Activated CD4-positive, alpha-beta T cell treated with anti-CD3 and anti-CD28 coated beads, Interleukin-10, Interleukin-2, amounts not matched to agents 100 ng/mL and 50 ng/mL, durations not matched to agents 16 hours and 8 hours (primary cell): ENCODE measurements around the gene UBE2Q1.

Experiments
- DNase-seq: peaks from one replicate; pipeline ENCODE4 v3.0.0-alpha.2; 2020

UBE2Q1 gene

DNA sequence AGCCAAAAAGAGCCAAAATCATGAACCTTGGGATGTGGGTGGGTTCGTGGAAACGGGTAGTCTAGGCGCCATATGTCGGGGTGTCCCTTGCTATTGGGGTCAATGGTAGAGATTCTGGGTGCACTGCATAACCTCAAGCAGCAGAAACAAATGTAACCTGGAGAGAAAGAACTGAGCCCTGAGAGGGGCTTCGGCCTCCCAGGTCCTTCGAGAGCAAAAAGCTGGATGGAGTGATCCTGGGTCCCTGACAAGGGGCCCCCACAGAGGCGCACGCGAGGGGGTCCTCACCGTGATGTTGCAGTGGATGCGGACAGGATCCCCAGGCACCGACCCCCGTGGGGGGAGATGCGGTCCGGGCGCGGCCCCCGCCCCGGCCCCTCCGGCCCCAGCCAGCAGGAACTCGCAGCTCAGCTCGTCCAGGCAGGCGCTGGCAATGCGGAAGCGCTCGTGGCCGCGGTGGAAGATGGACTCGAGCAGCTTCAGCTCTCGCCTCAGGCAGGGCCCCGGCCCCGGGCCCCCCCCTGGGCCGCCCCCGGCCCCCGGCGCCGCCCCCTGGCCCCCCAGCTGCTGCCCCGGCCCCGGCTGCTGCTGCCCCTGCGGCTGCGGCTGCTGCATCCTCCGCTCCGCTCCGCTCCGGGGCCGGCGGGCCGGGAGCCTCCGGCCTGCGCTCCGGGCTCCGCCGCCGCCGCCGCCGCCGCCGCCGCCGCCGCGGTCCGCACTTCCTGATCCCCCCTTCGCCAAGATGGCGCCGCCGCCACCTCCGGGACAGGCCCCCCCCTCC lies at the start of gene UBE2Q1:
Gene UBE2Q1 (minus strand): TSS at position 724 of the 781 bp plus-strand sequence. CDS start 109 bp downstream, at position 615.
- peak; percentile 26 for DNase-seq

DNA sequence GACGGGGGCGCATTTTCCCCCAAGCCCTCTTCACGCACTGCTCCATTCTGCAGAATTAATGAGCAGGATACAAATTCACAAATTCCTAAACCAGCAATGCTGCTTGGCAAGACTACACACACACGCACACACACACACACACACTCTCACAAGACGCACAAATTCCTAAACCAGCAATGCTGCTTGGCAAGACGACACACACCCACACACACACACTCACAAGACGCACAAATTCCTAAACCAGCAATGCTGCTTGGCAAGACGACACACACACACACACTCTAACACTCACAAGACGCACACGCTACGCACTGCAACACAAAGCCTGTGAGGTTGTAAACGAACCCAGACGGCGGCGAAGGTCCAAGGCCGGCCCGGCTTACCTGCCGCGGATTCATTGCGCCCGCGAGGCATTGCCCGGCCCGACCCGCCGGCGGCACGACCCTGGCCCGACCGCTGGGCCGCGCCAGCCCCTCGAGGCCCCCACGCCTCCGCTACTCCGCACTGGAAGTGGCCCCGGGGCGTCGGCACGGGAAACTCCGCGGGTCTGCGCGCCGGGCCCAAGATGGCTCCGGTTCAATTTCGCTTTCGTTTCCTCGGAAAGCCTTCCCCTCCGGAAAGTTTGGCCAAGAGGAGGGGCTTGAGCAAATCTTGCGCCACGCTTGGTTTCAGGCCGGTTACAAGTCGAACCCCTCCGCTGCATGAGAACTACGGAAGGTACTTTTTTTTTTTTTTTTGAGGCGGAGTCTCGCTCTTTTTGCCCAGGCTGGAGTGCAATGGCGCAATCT lies 49.3 kb upstream of the UBE2Q1 start, which contains the start of gene ADAR:
Gene ADAR (minus strand): TSS at position 578 of the 788 bp plus-strand sequence. CDS start 180 bp downstream, at position 398.
- DNase-seq: peak; percentile 96

- peak; percentile 22 for DNase-seq
Observed at GRCh38 chr1:154607106-154607608, 48.7 kb upstream of the UBE2Q1 start.

GRCh38 chr1:154605534-154605933 lies 47.1 kb upstream of the UBE2Q1 start:
- DNase-seq: no peak

- DNase-seq: no peak
Observed at GRCh38 chr1:154603317-154603716, 44.9 kb upstream of the UBE2Q1 start.

- no peak for DNase-seq
Observed at GRCh38 chr1:154599658-154600057, 41.2 kb upstream of the UBE2Q1 start.

GRCh38 chr1:154598871-154599635 lies 40.6 kb upstream of the UBE2Q1 start:
- no peak for DNase-seq

- no peak for DNase-seq
Observed at GRCh38 chr1:154595621-154596020, 37.2 kb upstream of the UBE2Q1 start.

- no peak for DNase-seq
Observed at GRCh38 chr1:154594811-154595210, 36.3 kb upstream of the UBE2Q1 start.

GRCh38 chr1:154593390-154593789 lies 34.9 kb upstream of the UBE2Q1 start:
- DNase-seq: no peak

DNA sequence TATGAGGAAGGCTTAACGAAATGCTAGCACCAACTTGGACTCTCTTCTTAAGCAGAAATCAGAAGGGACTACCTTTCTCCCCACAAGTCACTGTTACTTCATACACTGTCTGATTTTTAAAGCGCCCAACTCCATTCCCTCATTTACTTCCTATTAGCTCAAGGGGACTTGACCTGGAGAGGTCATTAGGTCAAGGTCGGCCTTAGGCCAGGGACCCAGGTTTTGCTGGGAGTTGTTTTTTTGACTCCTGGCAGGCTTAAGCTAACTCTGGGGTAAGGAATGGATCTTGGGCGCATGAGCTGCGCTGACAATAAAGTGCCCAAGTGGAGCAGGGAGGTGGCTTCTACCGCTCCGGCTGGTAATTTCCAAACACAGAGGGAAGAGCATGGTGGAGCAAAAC lies 32.7 kb upstream of the UBE2Q1 start:
- DNase-seq: no peak

- DNase-seq: no peak
Observed at GRCh38 chr1:154590756-154591155, 32.3 kb upstream of the UBE2Q1 start.

DNA sequence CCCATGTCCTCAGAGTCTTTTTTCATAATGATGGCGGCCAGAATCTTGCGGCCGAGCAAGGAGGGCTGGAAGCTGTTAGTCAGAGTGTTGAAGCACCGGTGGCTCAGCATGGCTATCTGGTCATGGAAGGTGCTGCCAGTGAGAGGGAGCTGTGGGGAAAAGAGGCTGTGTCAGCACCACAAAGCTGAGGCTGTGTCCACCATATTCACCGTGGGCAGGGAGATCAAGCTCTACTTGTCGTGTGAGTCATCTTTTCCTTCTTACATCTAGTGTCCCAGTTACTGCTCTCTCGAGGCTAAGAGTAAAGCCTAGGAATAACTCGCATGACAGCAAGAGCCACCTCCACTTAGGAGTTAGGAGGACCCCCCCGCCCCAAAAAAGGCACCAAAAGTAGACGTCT lies 31.3 kb upstream of the UBE2Q1 start:
- DNase-seq: no peak

DNA sequence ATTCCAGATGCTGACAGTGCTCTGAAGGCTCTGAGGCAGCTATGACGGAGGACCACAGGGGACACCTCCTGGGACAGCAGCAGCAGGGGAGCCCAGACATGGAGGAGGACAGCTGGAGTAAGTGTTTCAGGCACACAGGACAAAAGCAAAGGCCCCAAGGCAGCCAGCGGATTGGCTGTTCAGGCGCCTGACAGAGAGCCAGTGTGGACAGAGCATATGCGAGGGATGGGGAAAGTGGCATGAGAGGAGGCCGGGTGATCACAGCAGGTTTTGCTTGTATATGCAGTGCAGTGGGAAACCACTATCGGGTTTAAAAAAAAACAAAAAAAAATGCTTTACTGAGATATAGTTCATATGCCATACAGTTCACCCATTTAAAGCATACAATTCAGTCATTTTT lies 28.2 kb upstream of the UBE2Q1 start:
- no peak for DNase-seq

GRCh38 chr1:154586231-154586630 lies 27.8 kb upstream of the UBE2Q1 start:
- no peak for DNase-seq

DNA sequence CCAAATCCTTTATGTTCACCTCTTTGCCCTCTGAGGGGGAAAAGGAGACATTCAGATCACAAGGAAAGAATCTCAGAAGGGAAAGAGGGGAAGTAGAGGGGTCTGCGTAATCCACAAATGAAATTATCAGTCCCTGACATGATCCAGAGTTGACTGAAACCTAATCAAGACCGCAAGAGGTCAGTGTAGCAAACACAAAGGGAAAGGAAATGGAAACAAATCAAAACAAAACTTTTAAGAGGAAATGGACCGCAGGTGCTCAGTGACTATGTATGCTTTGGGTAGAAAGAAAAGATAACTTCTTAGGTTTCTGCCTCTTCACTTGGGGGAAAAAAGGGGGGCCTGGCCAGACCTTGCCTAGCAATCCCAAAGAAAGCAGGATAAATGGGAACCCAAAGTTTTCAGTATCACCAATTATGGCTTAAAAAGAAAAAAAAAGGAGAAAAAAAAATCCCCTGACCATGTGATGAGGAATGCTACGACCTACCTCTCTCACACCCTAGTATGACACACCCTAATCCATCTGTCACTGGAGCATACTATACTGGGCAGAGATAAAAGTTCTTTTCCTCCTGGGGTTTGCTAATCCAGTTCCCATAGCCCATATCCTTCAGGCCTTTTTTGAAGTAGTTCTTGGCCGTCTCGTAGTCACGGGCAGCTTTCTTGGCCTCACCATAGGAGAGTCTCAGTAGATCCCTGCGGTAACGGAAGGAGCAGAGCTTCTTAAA lies 26.0 kb upstream of the UBE2Q1 start:
- DNase-seq: no peak

DNA sequence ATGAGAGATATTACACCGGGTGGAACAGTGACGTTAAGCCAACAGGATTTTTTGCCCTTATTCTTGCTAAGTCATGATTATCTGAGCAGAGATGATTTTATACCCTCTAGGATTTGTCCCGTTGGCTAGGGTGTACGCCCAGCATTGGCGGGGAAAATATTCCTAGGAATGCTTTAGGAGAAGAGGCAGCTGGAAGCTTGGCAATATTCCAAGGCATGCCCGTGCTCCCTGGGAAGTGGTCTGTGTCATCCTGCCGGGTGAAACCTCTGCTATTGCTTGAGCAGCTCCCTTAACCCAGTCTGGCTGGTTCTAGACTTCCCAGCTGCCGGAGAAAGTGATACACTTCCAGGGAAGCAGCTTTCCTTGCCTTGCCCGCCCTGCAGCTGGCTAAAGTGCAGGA lies 25.3 kb upstream of the UBE2Q1 start:
- no peak for DNase-seq

- DNase-seq: no peak
Observed at GRCh38 chr1:154582885-154583284, 24.4 kb upstream of the UBE2Q1 start.

GRCh38 chr1:154581766-154582165 lies 23.3 kb upstream of the UBE2Q1 start:
- no peak for DNase-seq

GRCh38 chr1:154579374-154579773 lies 20.9 kb upstream of the UBE2Q1 start:
- no peak for DNase-seq

DNA sequence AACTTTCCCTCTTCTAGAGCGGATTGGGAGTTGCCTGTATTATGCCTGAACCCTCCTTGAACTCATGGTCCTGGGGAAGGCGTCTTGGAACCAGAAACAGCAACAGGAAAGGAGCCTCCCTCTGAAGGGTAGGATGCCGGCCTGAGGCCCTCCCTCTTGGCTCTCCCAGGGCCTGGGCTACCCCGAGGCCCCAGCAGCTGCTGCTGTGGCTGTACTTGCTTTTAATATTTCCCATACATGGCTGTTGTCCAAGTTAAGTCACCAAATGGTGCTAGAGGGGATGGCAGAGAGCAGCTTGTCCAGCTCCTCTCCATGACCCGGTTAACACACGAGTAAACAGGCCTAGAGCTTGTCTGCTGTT lies 19.6 kb upstream of the UBE2Q1 start:
- no peak for DNase-seq

- no peak for DNase-seq
Observed at GRCh38 chr1:154577346-154578057, 19.0 kb upstream of the UBE2Q1 start.
